SH-SY5Y (cell line): Measurements from ENCODE around the gene MTFP1.

Experiments used
- GATA2 ChIP-seq: IDR thresholded peaks from 2 replicates; pipeline ENCODE4 v1.6.1; 2011; ENCODE audit warnings: mild to moderate bottlenecking, low read depth, low read length
- GATA3 ChIP-seq: IDR thresholded peaks from 2 replicates; pipeline ENCODE4 v1.6.1; 2011; ENCODE audit warnings: low read depth, mild to moderate bottlenecking, low read length, moderate library complexity

- TF ChIP-seq GATA2 (no peak), GATA3 (no peak)
These were observed 45.6 kb upstream of the MTFP1 start for GRCh38 chr22:30380011-30380410.
